NCI-H2029 (cell line): ENCODE data around the gene PLEKHG5.
"Not testable (repeated sequence)": the region's sequence is repeated elsewhere in the genome, so short reads cannot be mapped to it uniquely, and the experiment has no call there.

ENCODE experiments used
- DNase-seq: peaks from one replicate; lab custom pipeline; 2025; lab: John Stamatoyannopoulos, UW

PLEKHG5 gene

GRCh38 chr1:6495540-6496364 lies 4.3 kb upstream of the PLEKHG5 start:
- DNase-seq: no peak

GRCh38 chr1:6495041-6495441 lies 3.6 kb upstream of the PLEKHG5 start:
- DNase-seq: no peak

GRCh38 chr1:6494627-6495026 lies 3.2 kb upstream of the PLEKHG5 start:
- no peak for DNase-seq

- DNase-seq: not testable (repeated sequence)
Observed at GRCh38 chr1:6493834-6494223, 2.4 kb upstream of the PLEKHG5 start.

GRCh38 chr1:6491966-6492365 lies 499 bp upstream of the PLEKHG5 start:
- DNase-seq: no peak

DNA sequence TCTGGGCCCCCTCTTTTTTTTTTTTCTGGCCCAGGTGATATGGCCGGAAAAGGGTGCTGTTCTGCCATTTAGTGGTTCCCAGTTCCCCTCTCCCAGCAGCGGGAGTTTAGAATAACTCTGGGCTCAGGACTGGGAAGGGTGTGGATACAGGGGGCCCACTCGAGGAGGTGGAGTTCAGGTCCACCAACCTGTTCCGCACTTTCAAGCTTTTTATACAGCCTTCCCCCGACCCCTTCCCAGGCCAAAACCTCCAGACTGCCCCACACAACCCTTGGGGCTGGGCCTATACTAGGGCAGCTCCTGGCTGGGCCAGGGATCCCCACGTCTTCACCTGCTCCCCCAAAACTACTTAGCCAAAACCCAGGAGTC lies 402 bp downstream of the PLEKHG5 start:
- no peak for DNase-seq

DNA sequence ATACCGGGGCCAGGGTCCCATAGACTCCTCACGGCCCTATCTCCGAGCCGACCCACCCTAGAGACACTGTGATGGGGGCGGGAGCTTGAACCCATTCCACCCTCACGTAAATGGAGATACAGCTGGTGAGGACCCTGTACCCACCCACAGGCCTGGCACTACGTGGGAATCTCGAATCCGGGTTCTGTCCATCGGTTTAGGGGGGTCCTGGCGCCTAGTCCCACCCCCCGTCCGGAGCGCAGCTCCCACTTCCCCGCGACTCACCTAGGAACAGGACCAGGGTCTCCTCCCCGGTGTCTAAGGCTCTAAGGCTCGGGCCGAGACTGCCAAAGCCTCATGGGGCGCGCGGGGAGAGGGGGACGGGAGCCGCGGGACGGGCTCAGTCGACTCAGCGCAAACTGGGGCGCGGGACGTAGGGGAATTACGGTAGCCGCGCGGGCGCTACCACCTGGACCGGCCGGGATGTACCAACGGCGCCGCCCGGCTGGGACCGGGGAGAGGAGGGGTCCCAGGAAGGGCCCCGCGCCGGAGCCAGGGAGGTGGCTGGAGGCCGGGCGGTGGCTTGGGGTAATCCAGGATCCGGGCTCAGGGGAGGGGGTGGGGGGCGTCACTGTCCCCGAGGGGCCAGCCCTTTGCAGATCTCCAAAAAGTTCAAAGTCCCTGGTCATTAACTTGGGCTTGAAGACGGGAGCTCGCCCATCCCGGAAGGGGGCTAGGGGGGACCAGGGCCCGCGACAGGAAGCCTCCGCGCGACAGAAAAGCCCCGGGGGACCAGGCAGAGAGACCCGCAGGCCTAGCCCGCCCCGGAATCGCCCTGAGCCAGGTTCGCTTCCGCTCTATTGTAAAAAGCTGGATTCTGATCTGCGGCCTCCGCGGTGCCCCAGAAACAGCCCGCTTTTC lies 1.0 kb downstream of the PLEKHG5 start:
- no peak for DNase-seq

- DNase-seq: peak; percentile 45
Observed at GRCh38 chr1:6489799-6490180, 1.7 kb downstream of the PLEKHG5 start.

GRCh38 chr1:6489383-6489765 lies 2.1 kb downstream of the PLEKHG5 start:
- no peak for DNase-seq

- no peak for DNase-seq
Observed at GRCh38 chr1:6488602-6489382, 2.7 kb downstream of the PLEKHG5 start.

GRCh38 chr1:6487804-6488484 lies 3.5 kb downstream of the PLEKHG5 start:
- no peak for DNase-seq

- peak; percentile 54 for DNase-seq
Observed at GRCh38 chr1:6486433-6487011, 4.9 kb downstream of the PLEKHG5 start.

DNA sequence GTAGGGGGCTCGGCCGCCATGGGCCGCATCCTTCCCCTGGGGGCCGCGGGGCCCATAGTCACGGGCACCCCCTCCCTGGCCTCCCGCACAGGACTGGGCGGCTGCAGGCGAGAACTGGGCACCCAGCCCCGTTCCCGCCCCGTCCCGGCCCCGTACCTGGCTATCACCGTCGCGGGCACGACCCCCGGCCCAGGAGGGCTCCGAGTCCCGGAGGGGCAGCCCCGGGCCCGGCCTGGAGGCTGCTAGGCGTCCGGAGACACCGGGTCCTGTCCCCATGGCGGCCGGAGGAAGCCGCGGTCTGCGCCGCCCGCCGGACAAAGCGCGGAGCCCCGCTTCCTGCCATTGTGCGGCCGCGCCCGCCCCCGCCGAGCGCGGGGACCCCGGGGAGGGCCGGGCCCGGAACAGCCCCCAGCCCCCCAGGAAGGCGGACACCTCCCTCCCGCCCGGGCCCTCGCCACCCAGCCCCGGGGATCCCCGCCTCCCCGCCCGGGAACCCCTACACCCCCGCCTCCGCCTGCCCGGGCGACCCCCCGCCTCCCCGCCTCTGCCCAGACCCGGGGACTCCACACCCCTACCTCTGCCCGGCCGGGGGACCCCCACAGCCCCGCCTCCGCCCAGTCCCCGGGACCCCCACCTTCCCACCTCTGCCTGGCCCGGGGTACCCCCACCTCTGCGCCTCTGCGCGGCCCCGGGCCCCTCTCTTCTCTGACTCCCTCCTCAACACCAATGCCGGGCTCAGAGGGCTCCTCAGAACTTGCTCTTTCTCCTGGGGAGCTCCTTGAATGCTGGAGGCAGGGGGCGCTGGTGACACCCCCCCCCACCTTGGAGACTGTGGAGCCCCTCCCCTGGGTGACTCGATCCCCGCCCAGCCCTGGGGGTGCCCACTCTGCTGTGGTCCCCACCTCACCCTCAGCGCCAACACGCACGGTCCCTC lies 6.0 kb downstream of the PLEKHG5 start:
- DNase-seq: no peak

GRCh38 chr1:6484826-6485167 lies 6.7 kb downstream of the PLEKHG5 start:
- no peak for DNase-seq

GRCh38 chr1:6483761-6484117 lies 7.7 kb downstream of the PLEKHG5 start:
- no peak for DNase-seq

DNA sequence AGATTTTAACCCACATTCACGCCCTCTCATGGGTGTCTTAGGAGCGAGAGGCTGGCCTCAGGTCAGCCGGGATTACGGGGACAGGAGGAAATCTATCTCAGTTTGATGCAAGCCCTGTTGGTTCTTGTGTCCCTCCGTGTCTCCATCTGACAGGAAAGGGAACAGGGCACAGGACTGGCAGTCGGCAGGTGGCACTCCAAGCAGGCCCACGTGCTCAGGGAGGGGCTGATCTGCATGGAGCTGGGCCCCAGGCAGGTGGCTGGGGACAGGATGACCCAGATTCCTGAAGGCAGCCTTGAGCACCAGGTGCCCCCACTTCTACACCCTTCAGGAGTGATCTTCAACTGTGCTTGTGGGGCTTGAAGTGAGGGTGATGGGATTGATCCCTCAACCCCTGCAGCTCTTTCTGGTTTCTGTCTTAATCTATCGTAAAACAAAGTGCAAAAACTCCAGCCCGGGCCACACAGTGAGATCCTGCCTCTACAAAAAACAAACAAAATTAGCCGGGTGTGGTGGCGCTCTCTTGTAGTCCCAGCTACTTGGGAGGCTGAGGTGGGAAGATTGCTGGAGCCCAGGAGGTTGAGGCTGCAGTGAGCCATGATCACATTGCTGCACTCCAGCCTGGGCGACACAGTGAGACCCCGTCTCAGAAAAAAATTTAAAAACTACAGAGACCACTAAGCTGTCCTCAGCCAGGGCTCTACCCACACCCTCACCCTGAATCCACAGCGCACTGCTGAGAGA lies 8.3 kb downstream of the PLEKHG5 start:
- peak; percentile 47 for DNase-seq

- DNase-seq: no peak
Observed at GRCh38 chr1:6481820-6482219, 9.6 kb downstream of the PLEKHG5 start.

DNA sequence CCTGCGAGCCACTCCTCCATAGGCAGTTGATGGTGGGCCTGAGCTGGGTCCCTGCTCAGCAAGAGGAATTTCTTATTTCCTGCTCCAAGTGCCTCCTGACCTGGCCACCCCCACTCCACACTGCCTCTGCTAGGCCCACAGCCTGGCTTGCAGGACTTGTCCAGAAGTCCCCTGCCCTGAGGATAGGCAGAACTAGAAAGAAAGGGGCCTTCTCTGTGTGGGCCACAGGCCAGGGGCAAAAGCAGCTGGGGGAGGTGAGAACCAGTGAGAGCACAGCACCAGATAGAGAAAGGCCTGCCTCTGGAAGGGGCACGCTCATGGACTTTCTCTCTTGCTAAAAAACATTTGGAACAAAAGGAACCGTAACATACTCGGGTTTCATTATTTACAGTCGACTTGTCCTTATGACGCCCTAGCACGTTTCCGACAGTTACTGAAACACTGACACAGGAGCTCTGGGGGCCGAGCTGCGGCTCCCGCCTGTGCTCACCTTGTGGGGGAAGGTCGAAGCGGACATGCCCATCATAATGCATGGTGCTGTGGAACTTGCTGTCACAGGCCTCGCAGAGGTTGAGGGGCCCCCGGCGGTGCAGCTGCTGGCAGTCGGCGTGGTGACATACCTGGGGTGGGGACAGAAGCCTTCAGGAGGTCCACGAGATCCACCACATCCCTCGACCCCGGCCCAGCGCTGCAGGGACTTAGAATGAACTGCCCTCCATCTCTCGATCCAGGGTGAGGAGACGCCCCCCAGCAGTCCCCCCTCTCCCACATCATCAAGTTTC lies 14.2 kb downstream of the PLEKHG5 start:
- no peak for DNase-seq

GRCh38 chr1:6476483-6476882 lies 15.0 kb downstream of the PLEKHG5 start:
- no peak for DNase-seq
